HEK293 (cell line): ENCODE data around the gene SYS1.

Experiments
- KLF9 ChIP-seq: fragments of 450-650 bp; formaldehyde crosslinking; IDR thresholded peaks from 2 replicates; pipeline ENCODE4 v1.5.1; 2016; ENCODE audit warnings: missing biosample characterization, missing genetic modification characterization, low read depth
- ZNF23 ChIP-seq: fragments of 450-650 bp; formaldehyde crosslinking; IDR thresholded peaks from 2 replicates; pipeline ENCODE4 v1.5.1; 2016; ENCODE audit warnings: missing biosample characterization, missing genetic modification characterization, borderline replicate concordance
- ZNF274 ChIP-seq, 2 experiments: fragments of 200-500 bp in 1 of 2; fragments of 450-650 bp in 1 of 2; sonication (Bioruptor generic) in 1 of 2; formaldehyde crosslinking in 1 of 2; IDR thresholded peaks; 2 replicates each; pipeline versions ENCODE4 v1.5.1 to v1.6.1; 2014 to 2016; ENCODE audit warnings: borderline replicate concordance in 1 of 2, inconsistent platforms in 1 of 2, low read length in 1 of 2, missing biosample characterization in 1 of 2, missing genetic modification characterization in 1 of 2
- ZNF324 ChIP-seq: fragments of 450-650 bp; formaldehyde crosslinking; IDR thresholded peaks from 2 replicates; pipeline ENCODE4 v1.5.1; 2016; ENCODE audit warnings: missing biosample characterization, missing genetic modification characterization
- ZNF561 ChIP-seq: fragments of 450-650 bp; IDR thresholded peaks from 2 replicates; pipeline ENCODE4 v1.5.1; 2018; ENCODE audit warnings: missing biosample characterization, missing genetic modification characterization, borderline replicate concordance
- ZNF704 ChIP-seq: fragments of 450-650 bp; formaldehyde crosslinking; IDR thresholded peaks from 2 replicates; pipeline ENCODE4 v1.5.1; 2016; ENCODE audit warnings: missing biosample characterization, missing genetic modification characterization
- ZNF785 ChIP-seq: fragments of 450-650 bp; formaldehyde crosslinking; IDR thresholded peaks from 2 replicates; pipeline ENCODE4 v1.5.1; 2016; ENCODE audit warnings: missing biosample characterization, missing genetic modification characterization
- ZXDB ChIP-seq: fragments of 450-650 bp; formaldehyde crosslinking; IDR thresholded peaks from 2 replicates; pipeline ENCODE4 v1.5.1; 2016; ENCODE audit warnings: missing biosample characterization, missing genetic modification characterization
- TF ChIP-seq, protein P1 (sequence below): fragments of 450-650 bp; formaldehyde crosslinking; IDR thresholded peaks from 2 replicates; pipeline ENCODE4 v1.5.1; 2016; ENCODE audit warnings: missing biosample characterization, missing genetic modification characterization
- TF ChIP-seq, protein P2 (sequence below): fragments of 450-650 bp; formaldehyde crosslinking; IDR thresholded peaks from 2 replicates; pipeline ENCODE4 v1.5.1; 2016; ENCODE audit warnings: missing biosample characterization, missing genetic modification characterization
- TF ChIP-seq, protein P3 (sequence below): sonication (generic); formaldehyde crosslinking; IDR thresholded peaks from 2 replicates; pipeline ENCODE4 v1.8.1; 2022; ENCODE audit warnings: mild to moderate bottlenecking, moderate library complexity, missing genetic modification reagents

DNA sequence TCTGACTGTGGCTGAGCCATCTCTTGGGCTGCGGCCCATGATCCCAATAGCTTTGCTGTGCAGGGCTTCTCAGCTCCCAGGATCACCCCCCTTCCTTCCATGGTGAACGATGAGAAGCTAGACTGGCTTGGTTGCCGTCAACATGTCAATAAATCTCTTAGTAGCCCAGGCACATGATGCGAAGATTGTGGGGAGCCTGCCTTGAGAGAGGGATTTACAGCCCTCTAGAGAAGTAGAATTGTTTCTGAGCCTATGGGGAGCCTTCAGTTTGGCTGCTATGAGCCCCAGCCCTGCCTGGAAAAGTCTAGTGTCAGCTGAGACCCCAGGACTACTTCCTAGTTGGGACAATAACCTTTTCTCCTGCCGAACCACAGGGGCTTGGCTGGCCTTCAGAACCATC lies 49.7 kb downstream of the SYS1 start:
- no peak for TF ChIP-seq ZNF561 (tag by site-specific recombination)
- TF ChIP-seq ZNF704 (tag by site-specific recombination): no peak
- TF ChIP-seq, protein P1, sequence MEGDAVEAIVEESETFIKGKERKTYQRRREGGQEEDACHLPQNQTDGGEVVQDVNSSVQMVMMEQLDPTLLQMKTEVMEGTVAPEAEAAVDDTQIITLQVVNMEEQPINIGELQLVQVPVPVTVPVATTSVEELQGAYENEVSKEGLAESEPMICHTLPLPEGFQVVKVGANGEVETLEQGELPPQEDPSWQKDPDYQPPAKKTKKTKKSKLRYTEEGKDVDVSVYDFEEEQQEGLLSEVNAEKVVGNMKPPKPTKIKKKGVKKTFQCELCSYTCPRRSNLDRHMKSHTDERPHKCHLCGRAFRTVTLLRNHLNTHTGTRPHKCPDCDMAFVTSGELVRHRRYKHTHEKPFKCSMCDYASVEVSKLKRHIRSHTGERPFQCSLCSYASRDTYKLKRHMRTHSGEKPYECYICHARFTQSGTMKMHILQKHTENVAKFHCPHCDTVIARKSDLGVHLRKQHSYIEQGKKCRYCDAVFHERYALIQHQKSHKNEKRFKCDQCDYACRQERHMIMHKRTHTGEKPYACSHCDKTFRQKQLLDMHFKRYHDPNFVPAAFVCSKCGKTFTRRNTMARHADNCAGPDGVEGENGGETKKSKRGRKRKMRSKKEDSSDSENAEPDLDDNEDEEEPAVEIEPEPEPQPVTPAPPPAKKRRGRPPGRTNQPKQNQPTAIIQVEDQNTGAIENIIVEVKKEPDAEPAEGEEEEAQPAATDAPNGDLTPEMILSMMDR (tag by site-specific recombination): no peak
- no peak for TF ChIP-seq ZNF324 (tag by site-specific recombination)
- TF ChIP-seq ZNF274 (IDR thresholded peaks at IDR 0.05; ENCODE audit: low read length): no peak
- TF ChIP-seq ZNF274 (tag by site-specific recombination; IDR thresholded peaks at IDR 0.05; ENCODE audit: borderline replicate concordance): no peak
- TF ChIP-seq, protein P2, sequence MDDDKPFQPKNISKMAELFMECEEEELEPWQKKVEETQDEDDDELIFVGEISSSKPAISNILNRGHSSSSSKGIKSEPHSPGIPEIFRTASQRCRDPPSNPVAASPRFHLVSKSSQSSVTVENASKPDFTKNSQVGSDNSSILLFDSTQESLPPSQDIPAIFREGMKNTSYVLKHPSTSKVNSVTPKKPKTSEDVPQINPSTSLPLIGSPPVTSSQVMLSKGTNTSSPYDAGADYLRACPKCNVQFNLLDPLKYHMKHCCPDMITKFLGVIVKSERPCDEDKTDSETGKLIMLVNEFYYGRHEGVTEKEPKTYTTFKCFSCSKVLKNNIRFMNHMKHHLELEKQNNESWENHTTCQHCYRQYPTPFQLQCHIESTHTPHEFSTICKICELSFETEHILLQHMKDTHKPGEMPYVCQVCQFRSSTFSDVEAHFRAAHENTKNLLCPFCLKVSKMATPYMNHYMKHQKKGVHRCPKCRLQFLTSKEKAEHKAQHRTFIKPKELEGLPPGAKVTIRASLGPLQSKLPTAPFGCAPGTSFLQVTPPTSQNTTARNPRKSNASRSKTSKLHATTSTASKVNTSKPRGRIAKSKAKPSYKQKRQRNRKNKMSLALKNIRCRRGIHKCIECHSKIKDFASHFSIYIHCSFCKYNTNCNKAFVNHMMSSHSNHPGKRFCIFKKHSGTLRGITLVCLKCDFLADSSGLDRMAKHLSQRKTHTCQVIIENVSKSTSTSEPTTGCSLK (tag by site-specific recombination): no peak
- no peak for TF ChIP-seq ZNF785
- TF ChIP-seq ZNF23 (tag by site-specific recombination): no peak
- TF ChIP-seq, protein P3, sequence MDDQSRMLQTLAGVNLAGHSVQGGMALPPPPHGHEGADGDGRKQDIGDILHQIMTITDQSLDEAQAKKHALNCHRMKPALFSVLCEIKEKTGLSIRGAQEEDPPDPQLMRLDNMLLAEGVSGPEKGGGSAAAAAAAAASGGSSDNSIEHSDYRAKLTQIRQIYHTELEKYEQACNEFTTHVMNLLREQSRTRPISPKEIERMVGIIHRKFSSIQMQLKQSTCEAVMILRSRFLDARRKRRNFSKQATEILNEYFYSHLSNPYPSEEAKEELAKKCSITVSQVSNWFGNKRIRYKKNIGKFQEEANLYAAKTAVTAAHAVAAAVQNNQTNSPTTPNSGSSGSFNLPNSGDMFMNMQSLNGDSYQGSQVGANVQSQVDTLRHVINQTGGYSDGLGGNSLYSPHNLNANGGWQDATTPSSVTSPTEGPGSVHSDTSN (CRISPR knock-in tag): no peak
- no peak for TF ChIP-seq ZXDB
- TF ChIP-seq KLF9 (tag by site-specific recombination): no peak
